SK-N-SH treated with all-trans-retinoic acid at 6 μM for 48 hours (cell line): ENCODE results near the gene FRMD4B.
A peak's percentile ranks its signal among the peaks of the same experiment; 100 is the strongest.

Experiments used
- ATAC-seq: fragments of 200-7000 bp; cut with Tn5 transposase; 3 replicates; pipeline ENCODE4 v1.9.1; 2020; ENCODE audit warnings: mild to moderate bottlenecking, moderate library complexity
- ARNTL ChIP-seq: fragments of 450-650 bp; formaldehyde crosslinking; IDR thresholded peaks from 2 replicates; pipeline ENCODE4 v1.5.0; 2020; ENCODE audit warnings: low read depth, mild to moderate bottlenecking, moderate library complexity, borderline replicate concordance
- BACH2 ChIP-seq: fragments of 250-450 bp; sonication (Bioruptor Pico); IDR thresholded peaks from 2 replicates; pipeline ENCODE4 v1.9.0; 2021; ENCODE audit warnings: mild to moderate bottlenecking, borderline replicate concordance
- CREB5 ChIP-seq: fragments of 250-450 bp; sonication (Bioruptor Pico); IDR thresholded peaks from 2 replicates; pipeline ENCODE4 v1.5.1; 2020; ENCODE audit warnings: low read depth, mild to moderate bottlenecking, moderate library complexity
- CSRNP3 ChIP-seq: fragments of 250-450 bp; sonication (Bioruptor Pico); IDR thresholded peaks from 2 replicates; pipeline ENCODE4 v1.5.1; 2021; ENCODE audit warnings: mild to moderate bottlenecking, moderate library complexity
- GLIS3 ChIP-seq: fragments of 250-450 bp; sonication (Bioruptor Pico); IDR thresholded peaks from 2 replicates; pipeline ENCODE4 v1.5.0; 2020; ENCODE audit warnings: mild to moderate bottlenecking, moderate library complexity
- ISL1 ChIP-seq: fragments of 250-450 bp; sonication (Bioruptor Pico); IDR thresholded peaks from 2 replicates; pipeline ENCODE4 v2.1.2; 2022; ENCODE audit warnings: mild to moderate bottlenecking, moderate library complexity
- POU6F1 ChIP-seq: fragments of 250-450 bp; sonication (Bioruptor Pico); IDR thresholded peaks from 2 replicates; pipeline ENCODE4 v1.8.0; 2021; ENCODE audit warnings: low read depth, mild to moderate bottlenecking, moderate library complexity, borderline replicate concordance
- PPARA ChIP-seq: fragments of 250-450 bp; sonication (Bioruptor Pico); IDR thresholded peaks from 2 replicates; pipeline ENCODE4 v1.5.0; 2020; ENCODE audit warnings: mild to moderate bottlenecking, borderline replicate concordance
- RARB ChIP-seq: fragments of 250-450 bp; sonication (Bioruptor Pico); IDR thresholded peaks from 2 replicates; pipeline ENCODE4 v1.8.0; 2021; ENCODE audit warnings: mild to moderate bottlenecking, moderate library complexity
- TCF4 ChIP-seq: fragments of 250-450 bp; sonication (Bioruptor Pico); IDR thresholded peaks from 2 replicates; pipeline ENCODE4 v1.8.0; 2021; ENCODE audit warnings: mild to moderate bottlenecking, moderate library complexity, borderline replicate concordance
- TSHZ2 ChIP-seq: fragments of 250-450 bp; sonication (Bioruptor Pico); IDR thresholded peaks from 2 replicates; pipeline ENCODE4 v1.5.0; 2020; ENCODE audit warnings: mild to moderate bottlenecking, moderate library complexity
- ZC3H10 ChIP-seq: fragments of 250-450 bp; sonication (Bioruptor Pico); IDR thresholded peaks from 2 replicates; pipeline ENCODE4 v1.5.1; 2021; ENCODE audit warnings: mild to moderate bottlenecking, moderate library complexity
- ZFP3 ChIP-seq: fragments of 250-450 bp; sonication (Bioruptor Pico); IDR thresholded peaks from 2 replicates; pipeline ENCODE4 v1.5.0; 2020; ENCODE audit warnings: mild to moderate bottlenecking, moderate library complexity
- ZFP30 ChIP-seq: fragments of 450-650 bp; formaldehyde crosslinking; IDR thresholded peaks from 2 replicates; pipeline ENCODE4 v1.5.0; 2022; ENCODE audit warnings: mild to moderate bottlenecking, moderate library complexity
- ZNF565 ChIP-seq: fragments of 450-650 bp; formaldehyde crosslinking; conservative IDR thresholded peaks from 2 replicates; pipeline ENCODE4 v1.5.0; 2020; ENCODE audit warnings: low read depth, mild to moderate bottlenecking, moderate library complexity
- ZNF8 ChIP-seq: fragments of 450-650 bp; formaldehyde crosslinking; IDR thresholded peaks from 2 replicates; pipeline ENCODE4 v1.5.0; 2020; ENCODE audit warnings: mild to moderate bottlenecking, moderate library complexity

The FRMD4B gene

GRCh38 chr3:69385123-69385722 is 665 bp downstream of the FRMD4B start:
- ATAC-seq = peak; percentile 19
- TF ChIP-seq GLIS3 = no peak
- no peak for TF ChIP-seq ZFP30
- no peak for TF ChIP-seq ISL1
- TF ChIP-seq POU6F1 (CRISPR knock-in tag) = no peak
- no peak for TF ChIP-seq ARNTL
- TF ChIP-seq ZNF8 (CRISPR knock-in tag) = no peak

- no peak for ATAC-seq
Observed at GRCh38 chr3:69384326-69384725, 1.6 kb downstream of the FRMD4B start.

GRCh38 chr3:69379661-69380060 is 6.2 kb downstream of the FRMD4B start:
- TF ChIP-seq ZFP3 (CRISPR knock-in tag) (no peak), TCF4 (CRISPR knock-in tag) (no peak), BACH2 (CRISPR knock-in tag) (no peak), TSHZ2 (no peak), CSRNP3 (CRISPR knock-in tag) (no peak), ZFP30 (no peak)
- no peak for ATAC-seq

More at GRCh38 chr3:69384326-69384725, 1.6 kb downstream of the FRMD4B start:
- TF ChIP-seq POU6F1 (CRISPR knock-in tag) (no peak), ZNF8 (CRISPR knock-in tag) (no peak), BACH2 (CRISPR knock-in tag) (no peak), TCF4 (CRISPR knock-in tag) (no peak), ZNF565 (CRISPR knock-in tag) (no peak), ZFP3 (CRISPR knock-in tag) (no peak), PPARA (no peak), RARB (CRISPR knock-in tag) (no peak), ZC3H10 (CRISPR knock-in tag) (no peak), TSHZ2 (no peak), CREB5 (no peak)
